Activated naive CD8-positive, alpha-beta T cell (primary cell): ENCODE results near the gene MARS1.

Experiments
- H3K27ac Mint-ChIP-seq: one replicate; pipeline ENCODE4 v1.8.0; 2021; ENCODE audit warnings: mixed read lengths
- H3K27me3 Mint-ChIP-seq: one replicate; pipeline ENCODE4 v1.8.0; 2021; ENCODE audit warnings: mixed read lengths
- H3K36me3 Mint-ChIP-seq: one replicate; pipeline ENCODE4 v1.8.0; 2021; ENCODE audit warnings: mixed read lengths
- H3K4me1 Mint-ChIP-seq: one replicate; pipeline ENCODE4 v1.8.0; 2021; ENCODE audit warnings: low read depth, mixed read lengths
- H3K4me3 Mint-ChIP-seq: one replicate; pipeline ENCODE4 v1.8.0; 2021; ENCODE audit warnings: mild to moderate bottlenecking, mixed read lengths
- H3K9me3 Mint-ChIP-seq: one replicate; pipeline ENCODE4 v1.8.0; 2021; ENCODE audit warnings: low read depth, mixed read lengths

Gene MARS1

DNA sequence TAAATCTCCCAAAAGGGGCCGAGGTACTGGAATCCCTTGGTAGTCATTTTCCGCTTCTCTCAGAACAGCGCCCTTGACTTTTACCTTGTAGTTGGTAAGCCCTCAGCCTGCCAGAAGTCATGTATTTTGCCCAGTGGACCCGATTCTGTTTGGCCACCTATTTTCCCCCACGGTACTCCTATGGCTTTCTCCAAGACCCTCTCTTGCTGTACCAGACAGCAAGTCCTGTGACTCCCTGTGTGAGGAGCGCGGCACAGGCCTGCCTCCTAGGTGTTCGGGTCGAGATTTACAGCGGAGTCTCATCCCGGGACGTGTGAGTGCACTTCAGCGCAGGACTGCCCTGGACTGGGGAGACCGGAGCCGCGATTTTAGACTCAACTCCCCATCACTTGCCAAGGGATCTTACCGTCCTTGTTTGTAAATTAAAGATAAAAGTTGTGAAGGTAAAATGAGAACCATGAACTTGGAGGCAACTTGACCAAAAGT, 33.7 kb downstream of the MARS1 start:
- Mint-ChIP-seq H3K36me3 (peaks cover 9% of the 10 kb centered on the region), H3K27ac (peak overlapping the region; percentile 99), H3K4me1 (peaks cover 55% of the 10 kb centered on the region), H3K4me3 (peak overlapping the region; percentile 92), H3K9me3 (no peaks in the 10 kb centered on the region), H3K27me3 (no peaks in the 10 kb centered on the region)

DNA sequence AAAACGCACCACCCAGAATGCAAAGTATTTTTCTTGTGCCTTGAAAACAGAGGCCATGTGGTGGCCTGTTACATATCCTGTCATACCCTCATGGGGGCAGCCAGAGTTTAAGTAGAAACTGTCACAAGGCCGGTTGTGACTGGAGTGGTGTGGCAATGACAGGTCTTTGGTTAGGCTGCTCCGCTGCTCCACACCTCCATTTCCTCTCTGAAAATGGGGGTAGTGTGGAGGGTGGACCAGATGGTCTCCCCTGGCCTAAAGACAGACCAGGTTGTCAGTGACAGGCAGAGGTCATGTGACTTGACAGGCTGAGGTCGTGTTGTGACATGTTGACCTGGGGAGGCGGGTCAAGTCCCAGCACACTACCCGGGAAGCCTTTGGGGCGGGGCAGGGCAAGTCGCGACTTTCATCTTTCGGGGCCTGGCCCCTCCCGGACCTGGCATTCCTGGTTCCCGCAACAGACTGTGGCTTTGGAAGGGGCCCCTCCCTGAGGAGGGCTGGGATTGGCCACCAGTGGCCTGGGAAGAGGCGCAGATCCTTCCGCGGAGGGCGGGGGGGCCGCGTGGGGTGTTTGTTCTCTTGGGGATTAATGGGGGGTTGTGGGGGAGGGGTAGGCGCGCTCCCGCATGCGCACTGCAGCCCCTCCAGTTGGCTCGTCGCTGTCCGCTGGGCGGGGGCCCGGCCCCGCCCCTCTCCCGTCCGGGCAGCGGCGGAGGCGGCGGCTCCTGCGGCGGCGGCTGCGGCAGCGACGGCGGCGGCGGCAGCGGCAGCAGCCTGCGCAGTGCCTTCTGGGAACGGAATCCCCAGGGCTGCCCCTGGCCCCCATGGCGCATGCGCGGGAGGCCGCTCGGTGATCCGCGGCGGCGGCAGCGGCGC, 34.4 kb downstream of the MARS1 start, which contains the start of gene MBD6:
Gene MBD6 (plus strand): TSS at position 814 of the 876 bp plus-strand sequence. CDS start 1,480 bp downstream, outside the sequence.
- H3K27me3 Mint-ChIP-seq: no peaks in the 10 kb centered on the region
- peak within 1 kb of the TSS; percentile 99 for H3K27ac Mint-ChIP-seq
- H3K4me3 Mint-ChIP-seq: peak within 1 kb of the TSS; percentile 92
- peaks cover 50% of the 10 kb centered on the region for H3K4me1 Mint-ChIP-seq
- H3K9me3 Mint-ChIP-seq: no peaks in the 10 kb centered on the region
- peaks cover 9% of the 10 kb centered on the region for H3K36me3 Mint-ChIP-seq

DNA sequence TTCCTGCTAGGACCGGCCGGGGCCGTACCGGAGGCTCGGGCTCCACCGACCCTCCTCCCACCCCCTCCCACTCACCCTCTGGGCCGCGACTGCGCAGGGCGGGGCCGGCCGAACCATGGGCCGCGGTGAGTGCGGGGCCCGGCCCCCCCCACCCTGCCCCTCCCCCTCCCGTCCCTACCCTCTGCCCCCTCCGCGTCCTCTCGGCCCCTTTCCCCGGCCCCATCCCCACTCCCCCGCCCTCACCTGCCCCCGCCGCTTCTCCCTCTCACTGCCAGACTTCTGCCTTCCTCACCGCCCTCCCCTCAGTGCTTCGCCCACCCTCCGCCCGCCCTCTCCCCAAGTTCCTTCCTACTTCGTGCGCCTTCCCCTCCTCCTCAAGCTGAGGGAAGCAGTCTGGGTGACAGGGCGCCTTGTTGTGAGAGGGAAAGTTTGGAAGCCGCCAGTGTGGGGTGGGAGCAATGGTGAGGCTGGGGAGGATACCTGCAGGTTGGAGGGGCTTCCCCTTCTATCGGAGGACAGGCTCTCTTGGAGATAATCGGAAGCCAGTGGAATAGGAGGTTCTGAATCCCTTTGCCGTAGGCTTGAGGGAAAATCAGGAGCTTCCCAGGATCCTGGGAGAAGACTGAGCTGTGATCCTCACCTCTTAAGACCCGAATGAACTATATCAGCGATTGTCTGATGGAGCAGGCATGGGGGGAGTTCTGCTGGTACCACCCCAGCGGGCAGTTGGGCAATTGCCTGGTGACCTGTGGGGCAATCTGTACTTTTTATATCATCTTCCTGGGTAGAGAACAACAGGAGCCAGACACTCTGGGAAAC, 35.2 kb downstream of the MARS1 start:
- Mint-ChIP-seq H3K9me3 (no peaks in the 10 kb centered on the region), H3K4me1 (peaks cover 46% of the 10 kb centered on the region), H3K36me3 (peaks cover 5% of the 10 kb centered on the region), H3K4me3 (peak overlapping the region; percentile 92), H3K27me3 (no peaks in the 10 kb centered on the region), H3K27ac (peak overlapping the region; percentile 91)

DNA sequence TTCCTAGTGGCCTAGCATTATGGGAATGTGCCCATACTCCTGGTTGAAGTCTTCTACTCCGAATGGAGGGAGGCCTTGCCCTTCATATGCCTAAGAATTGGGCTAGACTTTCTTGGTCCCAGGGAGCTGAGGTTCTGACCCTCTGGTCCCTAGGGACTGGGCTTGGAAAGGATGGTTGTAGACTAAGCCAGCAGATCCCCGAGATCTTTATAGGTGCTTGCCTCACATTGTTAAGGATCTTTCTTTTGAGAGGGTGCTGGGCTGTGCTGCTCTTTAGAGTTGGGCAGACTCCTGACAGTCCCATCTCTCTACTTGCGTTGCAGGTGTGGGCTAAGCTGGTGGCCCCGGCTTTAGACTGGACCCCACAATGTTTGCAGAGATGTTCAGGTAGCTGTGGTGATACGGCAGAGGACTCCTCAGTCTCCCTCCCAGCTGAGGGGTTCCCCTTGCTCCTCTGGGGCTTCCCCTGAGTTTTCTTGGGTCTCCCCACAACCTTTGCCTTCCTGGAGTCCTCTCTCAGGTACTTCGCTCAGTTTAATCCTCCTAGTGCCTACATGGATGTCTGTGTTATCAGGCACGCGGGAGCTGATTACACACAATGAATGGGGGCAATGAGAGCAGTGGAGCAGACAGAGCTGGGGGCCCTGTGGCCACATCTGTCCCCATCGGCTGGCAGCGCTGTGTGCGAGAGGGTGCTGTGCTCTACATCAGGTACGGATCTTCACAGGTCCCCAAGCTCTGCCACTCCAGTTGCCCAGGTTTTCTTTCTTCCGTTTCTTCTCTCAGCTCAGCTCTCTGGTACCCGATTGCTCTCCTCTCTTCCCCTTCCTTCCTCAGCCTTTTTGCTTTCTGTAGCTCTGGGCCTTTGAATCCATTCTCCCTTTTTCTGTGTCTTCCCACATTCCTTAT, 36.1 kb downstream of the MARS1 start:
- H3K27ac Mint-ChIP-seq: peak overlapping the region; percentile 91
- H3K4me3 Mint-ChIP-seq: peak overlapping the region; percentile 92
- peaks cover 37% of the 10 kb centered on the region for H3K4me1 Mint-ChIP-seq
- peaks cover 3% of the 10 kb centered on the region for H3K36me3 Mint-ChIP-seq
- H3K27me3 Mint-ChIP-seq: no peaks in the 10 kb centered on the region
- no peaks in the 10 kb centered on the region for H3K9me3 Mint-ChIP-seq

DNA sequence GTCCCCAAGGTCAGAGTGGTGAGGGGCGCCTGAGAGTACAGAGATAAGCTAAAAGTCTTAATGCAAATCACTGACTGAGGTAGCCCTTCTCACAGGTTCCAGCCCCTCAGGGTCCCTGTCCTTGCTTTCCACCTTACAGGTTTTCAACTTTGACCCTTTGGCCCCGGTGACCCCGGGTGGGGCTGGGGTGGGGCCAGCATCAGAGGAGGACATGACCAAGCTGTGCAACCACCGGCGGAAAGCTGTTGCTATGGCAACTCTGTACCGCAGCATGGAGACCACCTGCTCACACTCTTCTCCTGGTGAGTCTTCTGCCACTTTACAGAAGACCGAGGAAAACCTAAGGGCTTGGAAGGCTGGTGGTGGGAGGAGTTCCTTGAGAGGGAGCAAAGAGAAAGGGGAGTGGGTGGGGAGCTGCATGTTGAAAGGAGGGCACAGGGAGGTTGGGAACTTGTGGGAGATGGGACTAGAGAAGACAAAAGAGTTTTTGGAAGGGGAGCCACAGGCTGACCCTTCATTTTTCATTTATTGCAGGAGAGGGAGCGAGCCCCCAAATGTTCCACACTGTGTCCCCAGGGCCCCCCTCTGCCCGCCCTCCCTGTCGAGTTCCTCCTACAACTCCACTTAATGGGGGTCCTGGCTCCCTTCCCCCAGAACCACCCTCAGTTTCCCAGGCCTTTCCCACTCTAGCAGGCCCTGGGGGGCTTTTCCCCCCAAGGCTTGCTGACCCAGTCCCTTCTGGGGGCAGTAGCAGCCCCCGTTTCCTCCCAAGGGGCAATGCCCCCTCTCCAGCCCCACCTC, 37.1 kb downstream of the MARS1 start:
- H3K36me3 Mint-ChIP-seq: no peaks in the 10 kb centered on the region

DNA sequence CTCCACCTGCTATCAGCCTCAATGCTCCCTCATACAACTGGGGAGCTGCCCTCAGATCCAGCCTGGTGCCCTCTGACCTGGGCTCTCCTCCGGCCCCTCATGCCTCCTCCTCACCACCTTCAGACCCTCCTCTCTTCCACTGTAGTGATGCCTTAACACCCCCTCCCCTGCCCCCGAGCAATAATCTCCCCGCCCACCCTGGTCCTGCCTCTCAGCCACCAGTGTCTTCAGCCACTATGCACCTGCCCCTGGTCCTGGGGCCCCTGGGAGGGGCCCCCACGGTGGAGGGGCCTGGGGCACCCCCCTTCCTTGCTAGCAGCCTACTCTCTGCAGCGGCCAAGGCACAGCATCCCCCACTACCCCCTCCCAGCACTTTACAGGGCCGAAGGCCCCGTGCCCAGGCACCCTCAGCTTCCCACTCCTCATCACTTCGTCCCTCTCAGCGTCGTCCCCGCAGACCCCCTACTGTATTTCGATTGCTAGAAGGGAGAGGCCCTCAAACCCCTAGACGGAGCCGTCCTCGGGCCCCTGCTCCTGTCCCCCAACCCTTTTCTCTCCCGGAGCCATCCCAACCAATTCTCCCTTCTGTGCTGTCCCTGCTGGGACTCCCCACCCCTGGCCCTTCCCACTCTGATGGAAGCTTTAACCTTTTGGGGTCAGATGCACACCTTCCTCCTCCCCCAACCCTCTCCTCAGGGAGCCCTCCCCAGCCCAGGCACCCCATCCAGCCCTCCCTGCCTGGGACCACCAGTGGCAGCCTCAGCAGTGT, 37.9 kb downstream of the MARS1 start:
- Mint-ChIP-seq H3K27me3 (no peaks in the 10 kb centered on the region), H3K27ac (no peak overlapping the region), H3K4me3 (no peak overlapping the region), H3K4me1 (peaks cover 32% of the 10 kb centered on the region), H3K9me3 (no peaks in the 10 kb centered on the region), H3K36me3 (no peaks in the 10 kb centered on the region)

More for the DNA sequence above, 37.1 kb downstream of the MARS1 start:
- Mint-ChIP-seq H3K4me1 (peaks cover 32% of the 10 kb centered on the region), H3K27ac (peak overlapping the region; percentile 91), H3K4me3 (peak overlapping the region; percentile 92), H3K27me3 (no peaks in the 10 kb centered on the region), H3K9me3 (no peaks in the 10 kb centered on the region)

DNA sequence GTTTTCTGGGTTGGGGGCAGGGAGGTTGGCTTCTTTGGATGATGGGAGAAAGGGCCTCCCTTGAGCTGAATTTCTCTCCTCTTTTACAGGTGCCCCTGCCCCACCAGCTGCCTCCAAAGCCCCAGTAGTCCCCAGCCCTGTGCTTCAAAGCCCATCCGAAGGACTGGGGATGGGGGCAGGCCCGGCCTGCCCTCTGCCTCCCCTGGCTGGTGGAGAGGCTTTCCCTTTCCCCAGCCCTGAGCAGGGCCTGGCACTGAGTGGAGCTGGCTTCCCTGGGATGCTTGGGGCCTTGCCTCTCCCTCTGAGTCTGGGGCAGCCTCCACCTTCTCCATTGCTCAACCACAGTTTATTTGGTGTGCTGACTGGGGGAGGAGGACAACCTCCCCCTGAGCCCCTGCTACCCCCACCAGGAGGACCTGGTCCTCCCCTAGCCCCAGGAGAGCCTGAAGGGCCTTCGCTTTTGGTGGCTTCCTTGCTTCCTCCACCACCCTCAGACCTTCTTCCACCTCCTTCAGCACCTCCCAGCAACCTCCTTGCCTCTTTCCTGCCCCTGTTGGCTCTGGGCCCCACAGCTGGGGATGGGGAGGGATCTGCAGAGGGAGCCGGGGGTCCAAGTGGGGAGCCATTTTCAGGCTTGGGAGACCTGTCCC, 38.7 kb downstream of the MARS1 start:
- H3K4me3 Mint-ChIP-seq: no peak overlapping the region
- H3K4me1 Mint-ChIP-seq: peaks cover 24% of the 10 kb centered on the region
- H3K27me3 Mint-ChIP-seq: no peaks in the 10 kb centered on the region
- H3K36me3 Mint-ChIP-seq: no peaks in the 10 kb centered on the region
- no peaks in the 10 kb centered on the region for H3K9me3 Mint-ChIP-seq
- peak overlapping the region; percentile 85 for H3K27ac Mint-ChIP-seq

DNA sequence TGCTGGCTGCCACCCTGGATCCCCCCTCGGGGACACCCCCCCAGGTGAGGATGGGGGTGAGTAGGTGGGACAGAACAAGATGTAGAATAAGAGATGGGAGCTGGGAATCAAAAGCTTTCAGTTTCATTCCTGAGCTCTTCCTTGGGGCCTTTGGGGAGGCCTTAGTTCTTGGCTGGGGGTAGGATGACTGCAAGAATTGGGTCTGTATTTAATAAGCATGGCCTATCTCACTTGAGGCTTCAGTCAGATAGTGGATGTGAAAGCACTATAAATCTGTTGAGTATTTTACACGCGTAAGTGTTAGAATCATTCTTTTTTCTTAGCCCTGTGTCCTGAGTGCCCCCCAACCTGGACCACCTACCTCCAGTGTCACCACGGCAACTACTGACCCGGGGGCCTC, 39.3 kb downstream of the MARS1 start:
- H3K4me3 Mint-ChIP-seq: no peak overlapping the region
- no peaks in the 10 kb centered on the region for H3K36me3 Mint-ChIP-seq
- H3K9me3 Mint-ChIP-seq: no peaks in the 10 kb centered on the region
- H3K27ac Mint-ChIP-seq: no peak overlapping the region
- no peaks in the 10 kb centered on the region for H3K27me3 Mint-ChIP-seq
- H3K4me1 Mint-ChIP-seq: peaks cover 19% of the 10 kb centered on the region

DNA sequence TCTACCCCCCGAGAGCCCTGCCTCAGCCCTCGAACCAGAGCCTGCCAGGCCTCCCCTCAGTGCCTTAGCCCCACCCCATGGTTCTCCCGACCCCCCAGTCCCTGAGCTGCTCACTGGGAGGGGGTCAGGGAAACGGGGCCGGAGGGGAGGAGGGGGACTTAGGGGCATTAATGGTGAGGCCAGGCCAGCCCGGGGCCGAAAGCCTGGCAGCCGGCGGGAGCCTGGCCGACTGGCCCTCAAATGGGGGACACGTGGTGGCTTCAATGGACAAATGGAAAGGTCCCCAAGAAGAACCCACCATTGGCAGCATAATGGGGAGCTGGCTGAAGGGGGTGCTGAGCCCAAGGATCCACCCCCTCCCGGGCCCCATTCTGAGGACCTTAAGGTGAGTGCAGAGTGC, 40.3 kb downstream of the MARS1 start:
- H3K27ac Mint-ChIP-seq: no peak overlapping the region
- no peaks in the 10 kb centered on the region for H3K27me3 Mint-ChIP-seq
- no peaks in the 10 kb centered on the region for H3K9me3 Mint-ChIP-seq
- peaks cover 16% of the 10 kb centered on the region for H3K4me1 Mint-ChIP-seq
- no peak overlapping the region for H3K4me3 Mint-ChIP-seq
- H3K36me3 Mint-ChIP-seq: no peaks in the 10 kb centered on the region

DNA sequence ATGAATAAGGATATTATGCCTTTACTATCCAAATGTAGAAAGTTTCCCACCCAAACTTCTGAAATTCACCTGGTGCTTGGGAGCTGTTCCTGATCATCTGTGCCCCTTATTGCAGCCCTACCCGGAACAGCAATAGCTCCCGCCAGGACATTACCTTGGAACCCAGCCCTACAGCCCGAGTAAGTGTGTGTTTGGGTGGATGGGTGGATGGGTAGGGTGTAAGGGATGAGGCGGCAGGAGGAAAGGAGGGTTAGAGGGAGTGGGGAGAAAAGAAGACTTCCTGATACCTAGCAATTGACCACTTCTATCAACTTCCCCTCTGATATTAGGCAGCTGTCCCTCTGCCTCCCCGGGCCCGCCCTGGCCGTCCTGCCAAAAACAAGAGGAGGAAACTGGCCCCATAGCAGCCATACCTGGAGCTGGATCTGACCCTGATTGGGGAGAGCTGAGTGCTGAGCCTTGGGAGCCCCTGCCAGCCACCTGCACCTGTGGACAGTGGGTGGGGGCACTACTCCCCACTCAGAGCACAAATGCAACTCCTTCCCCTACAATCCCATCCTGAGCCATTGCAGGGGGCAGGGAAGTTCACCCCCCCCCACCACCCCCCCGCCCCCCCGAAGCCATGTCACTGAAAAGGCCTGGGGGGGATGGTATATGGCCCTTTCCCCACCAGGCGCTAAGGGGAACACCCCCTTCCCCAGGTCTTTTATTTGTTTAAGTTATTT, 41.1 kb downstream of the MARS1 start:
- Mint-ChIP-seq H3K27ac (no peak overlapping the region), H3K4me1 (peaks cover 8% of the 10 kb centered on the region), H3K36me3 (no peaks in the 10 kb centered on the region), H3K4me3 (no peak overlapping the region), H3K9me3 (no peaks in the 10 kb centered on the region), H3K27me3 (no peaks in the 10 kb centered on the region)

DNA sequence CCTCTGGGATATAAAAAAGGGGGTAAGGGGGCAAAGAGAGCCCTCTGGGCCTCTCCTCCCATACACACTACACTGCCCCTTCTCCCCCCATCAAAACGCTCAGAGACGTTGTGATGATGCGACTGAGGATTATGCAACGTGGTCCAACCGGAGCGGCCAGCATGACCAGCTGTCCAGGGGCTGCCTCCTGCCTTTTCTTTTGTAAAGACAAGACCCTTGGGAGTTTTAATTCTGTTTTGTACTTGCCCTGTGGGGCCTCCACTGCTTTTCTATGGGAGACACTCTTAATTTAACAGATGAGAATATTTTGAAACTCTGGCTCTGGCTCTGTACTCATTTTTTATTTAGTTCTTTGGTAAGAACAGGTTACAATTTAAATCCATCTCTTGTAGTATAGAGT, 42.0 kb downstream of the MARS1 start:
- Mint-ChIP-seq H3K9me3 (no peaks in the 10 kb centered on the region), H3K27ac (peak overlapping the region; percentile 16), H3K27me3 (no peaks in the 10 kb centered on the region), H3K4me3 (no peak overlapping the region), H3K4me1 (peaks cover 1% of the 10 kb centered on the region), H3K36me3 (no peaks in the 10 kb centered on the region)

DNA sequence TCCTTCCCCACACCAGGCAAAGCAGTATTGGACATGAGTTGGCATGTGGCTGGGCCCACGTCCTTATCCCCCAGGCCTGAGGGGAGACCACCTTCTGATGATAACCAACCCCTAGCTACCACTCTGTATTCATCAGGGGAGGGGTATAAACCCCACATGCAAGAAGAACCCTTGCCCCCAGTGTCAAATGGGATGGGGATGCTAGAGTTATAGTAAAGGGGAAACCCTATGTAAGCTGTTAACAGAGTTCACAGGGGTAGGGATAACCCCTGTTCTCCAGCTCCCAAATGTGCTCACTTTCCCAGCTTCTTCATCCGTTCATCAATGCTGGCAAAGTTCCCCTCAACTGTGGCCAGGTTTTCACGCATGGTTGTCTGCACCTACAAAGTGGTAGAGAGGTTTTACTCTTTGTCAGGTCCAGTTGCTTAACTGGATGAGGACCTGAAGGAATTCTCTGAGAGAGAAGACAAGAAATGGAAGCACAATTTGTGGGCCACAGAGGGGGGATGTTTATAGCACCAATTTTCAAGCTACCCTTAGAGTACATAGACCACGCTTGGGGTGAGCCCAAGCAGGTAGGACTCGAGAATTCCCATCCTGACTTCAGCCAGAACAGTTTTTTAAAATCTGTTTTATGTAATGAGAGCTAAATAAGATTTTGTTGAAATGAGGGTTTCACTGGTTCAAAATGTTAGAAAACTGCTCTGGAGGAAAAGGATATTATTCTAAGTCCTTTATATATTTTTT, 42.7 kb downstream of the MARS1 start:
- H3K9me3 Mint-ChIP-seq: no peaks in the 10 kb centered on the region
- no peak overlapping the region for H3K4me3 Mint-ChIP-seq
- H3K27ac Mint-ChIP-seq: peak overlapping the region; percentile 16
- H3K4me1 Mint-ChIP-seq: peaks cover 1% of the 10 kb centered on the region
- no peaks in the 10 kb centered on the region for H3K36me3 Mint-ChIP-seq
- H3K27me3 Mint-ChIP-seq: no peaks in the 10 kb centered on the region
